Colonic mucosa (tissue), 4 donors: Measurements from ENCODE around the gene TK2. TPM values are rescaled to one million over a fixed set of nuclear protein-coding genes. Genes with fewer than 3 reads are reported as not detected.
"Not testable (repeated sequence)": the region's sequence is repeated elsewhere in the genome, so short reads cannot be mapped to it uniquely, and the experiment has no call there.

ENCODE experiments used
- DNase-seq: peaks from one replicate; pipeline ENCODE4 v3.0.0-alpha.2; 2020
- H3K27ac ChIP-seq: fragments of 200-600 bp; one replicate; pipeline ENCODE4 v1.8.0; 2021
- H3K27me3 ChIP-seq: fragments of 200-600 bp; one replicate; pipeline ENCODE4 v1.8.0; 2021
- H3K36me3 ChIP-seq: fragments of 200-600 bp; one replicate; pipeline ENCODE4 v1.8.0; 2021
- H3K4me1 ChIP-seq: fragments of 200-600 bp; one replicate; pipeline ENCODE4 v1.8.0; 2021; ENCODE audit warnings: mild to moderate bottlenecking
- H3K4me3 ChIP-seq: fragments of 200-600 bp; one replicate; pipeline ENCODE4 v1.8.0; 2021
- H3K9ac ChIP-seq, 2 donors: one replicate each; pipeline ENCODE4 v1.7.0; 2013; ENCODE audit warnings: control low read depth in 2 of 2, low read depth in 2 of 2, low read length in 2 of 2
- H3K9me3 ChIP-seq: fragments of 200-600 bp; one replicate; pipeline ENCODE4 v1.8.0; 2021
- CTCF ChIP-seq: fragments of 200-600 bp; IDR thresholded peaks from one replicate; pipeline ENCODE4 v1.8.0; 2022; ENCODE audit warnings: antibody characterized with exemption, mild to moderate bottlenecking
- intact Hi-C: fragments of 100-400 bp; cut with DNase I; formaldehyde crosslinking; loops from one replicate; pipeline ENCODE4 v1.14.1; 2022
- total RNA-seq, 2 donors: library from RNA; stranded (reverse); fragmentation: NEBNext Ultra II Directional in 1 of 2; extraction: Animal tissue kit (Norgen Biotek cat#: 25700) in 1 of 2; gene quantifications; one replicate each; pipeline ENCODE4 v1.2.1, GENCODE V29; 2021
- donor health status: healthy.
- donor health status: DM: no; HTN: no; CAD: no.
- donor health status: DM: no; HTN: no; CAD: no.

The TK2 gene
- 10 to 100 TPM; 11.9 to 17.0 TPM for total RNA-seq

- intact Hi-C loops = loop anchor here (5.0 kb wide), 1 partner anchor 32 kb away; no protein-coding TSS in a partner anchor
These were observed at the start of gene TK2 for GRCh38 chr16:66549284-66550131. TK2 (minus strand) TSS chr16:66550122; CDS start chr16:66550061, 61 bp downstream.

DNA sequence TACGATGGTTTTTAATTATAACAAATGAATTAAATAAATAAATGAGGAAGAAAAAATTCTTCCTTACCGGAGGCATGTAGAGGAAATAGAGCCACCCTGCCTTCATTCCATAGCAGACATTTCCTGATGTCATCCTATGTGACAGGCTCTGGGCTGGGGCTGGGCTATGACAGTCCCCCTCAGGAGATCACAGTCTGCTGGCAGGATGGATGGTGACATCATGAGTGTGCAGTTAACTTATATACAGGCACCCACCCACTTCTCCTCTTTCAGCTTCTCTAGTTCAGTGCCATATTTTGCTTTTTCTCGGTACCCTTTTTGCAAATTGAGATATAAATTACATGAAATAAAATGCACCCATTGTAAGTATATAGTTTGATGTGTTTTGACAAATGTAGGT lies 48.2 kb upstream of the TK2 start:
- Histone ChIP-seq H3K36me3 (no peaks in the 10 kb centered on the region), H3K27me3 (no peaks in the 10 kb centered on the region), H3K27ac (no peak overlapping the region), H3K9ac (no peak overlapping the region), H3K9me3 (no peaks in the 10 kb centered on the region), H3K4me1 (no peaks in the 10 kb centered on the region), H3K4me3 (no peak overlapping the region)
- TF ChIP-seq CTCF = no peak
- intact Hi-C loops = no loop called here
- no peak for DNase-seq

More at GRCh38 chr16:66549284-66550131, at the start of gene TK2:
- no peaks in the 10 kb centered on the region for H3K9me3 ChIP-seq
- H3K4me1 ChIP-seq = peaks cover 5% of the 10 kb centered on the region
- peak within 1 kb of the TSS; percentile 74 for H3K4me3 ChIP-seq
- H3K27ac ChIP-seq = peak within 1 kb of the TSS; percentile 94
- peak within 1 kb of the TSS; percentile 89 to 92 for H3K9ac ChIP-seq
- TF ChIP-seq CTCF = no peak
- DNase-seq = peak; percentile 63
- no peaks in the 10 kb centered on the region for H3K27me3 ChIP-seq
- no peaks in the 10 kb centered on the region for H3K36me3 ChIP-seq

GRCh38 chr16:66596986-66597848 lies 47.3 kb upstream of the TK2 start:
- Histone ChIP-seq H3K4me1 (no peaks in the 10 kb centered on the region), H3K4me3 (no peak overlapping the region), H3K27ac (no peak overlapping the region), H3K9ac (no peak overlapping the region), H3K36me3 (no peaks in the 10 kb centered on the region), H3K9me3 (no peaks in the 10 kb centered on the region), H3K27me3 (no peaks in the 10 kb centered on the region)
- TF ChIP-seq CTCF = no peak
- intact Hi-C loops = no loop called here
- no peak for DNase-seq

DNA sequence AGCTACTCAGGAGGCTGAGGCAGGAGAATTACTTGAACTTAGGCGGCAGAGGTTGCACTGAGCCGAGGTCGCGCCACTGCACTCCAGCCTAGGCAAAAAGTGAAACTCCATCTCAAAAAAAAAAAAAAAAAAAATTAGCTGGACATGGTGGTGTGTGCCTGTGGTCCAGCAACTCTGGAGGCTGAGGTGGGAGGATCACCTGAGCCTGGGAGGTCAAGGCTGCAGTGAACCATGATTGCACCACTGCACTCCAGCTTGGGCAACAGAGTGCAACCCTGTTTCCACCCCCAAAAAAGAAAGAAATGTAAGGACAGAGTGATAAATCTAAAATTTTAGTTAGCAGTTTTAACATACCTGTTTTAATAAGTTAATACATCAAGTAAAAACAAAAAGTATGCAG lies 46.6 kb upstream of the TK2 start:
- H3K9ac ChIP-seq, H3K4me1 ChIP-seq, H3K4me3 ChIP-seq, intact Hi-C loops, H3K27me3 ChIP-seq, H3K27ac ChIP-seq, H3K36me3 ChIP-seq, DNase-seq, H3K9me3 ChIP-seq: not testable (repeated sequence)

DNA sequence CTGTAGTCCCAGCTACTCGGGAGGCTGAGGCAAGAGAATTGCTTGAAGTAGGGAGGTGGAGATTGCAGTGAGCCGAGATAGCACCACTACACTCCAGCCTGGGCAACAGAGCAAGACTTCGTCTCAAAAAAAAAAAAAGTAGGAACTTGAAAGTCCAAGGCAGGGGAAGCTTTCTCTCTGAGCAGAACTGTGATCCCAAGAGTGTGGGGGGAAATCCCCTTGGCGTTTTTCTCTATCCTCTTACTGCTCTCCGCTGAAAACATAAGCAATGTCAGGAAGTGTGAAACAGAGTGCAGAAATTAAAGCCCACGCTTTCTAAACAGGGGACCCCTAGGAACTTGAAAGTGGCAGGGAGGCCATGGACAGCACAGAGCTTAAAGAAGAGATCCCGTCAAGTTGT lies 44.8 kb upstream of the TK2 start:
- Histone ChIP-seq H3K27ac (no peak overlapping the region), H3K9ac (no peak overlapping the region), H3K4me3 (no peak overlapping the region), H3K9me3 (no peaks in the 10 kb centered on the region), H3K4me1 (no peaks in the 10 kb centered on the region), H3K27me3 (no peaks in the 10 kb centered on the region), H3K36me3 (no peaks in the 10 kb centered on the region)
- intact Hi-C loops = no loop called here
- TF ChIP-seq CTCF = no peak
- no peak for DNase-seq
